Neural cell (in vitro differentiated cells): ENCODE data around the gene DPH1.

Experiments used
- MXI1 ChIP-seq: fragments of 450-650 bp; conservative IDR thresholded peaks from 2 replicates; pipeline ENCODE4 v1.6.1; 2014; ENCODE audit warnings: antibody characterized with exemption, mild to moderate bottlenecking; ENCODE audit not compliant: poor library complexity, severe bottlenecking
- TF ChIP-seq, protein P1 (sequence below): fragments of 450-650 bp; IDR thresholded peaks from 2 replicates; pipeline ENCODE4 v1.5.1; 2014; ENCODE audit warnings: antibody characterized with exemption, mild to moderate bottlenecking, moderate library complexity; ENCODE audit not compliant: poor library complexity, severe bottlenecking

DNA sequence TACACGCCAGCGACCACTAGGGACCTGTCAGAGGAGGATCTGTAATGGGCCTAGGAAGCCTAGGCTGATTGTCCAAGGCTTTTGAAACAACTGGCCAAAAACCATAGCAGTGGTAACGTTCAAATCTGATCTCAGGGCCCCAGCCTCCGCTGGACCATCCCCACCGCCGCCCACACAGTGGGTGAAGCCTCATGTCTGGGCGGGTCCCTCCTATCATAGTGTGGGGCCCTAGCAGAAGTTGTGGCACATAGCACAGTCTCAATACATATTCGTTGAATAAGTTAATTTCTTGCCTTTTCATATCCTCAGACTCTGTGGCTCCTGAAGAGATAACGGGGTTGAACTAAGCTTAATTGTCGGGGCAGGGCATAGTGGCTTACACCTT is 818 bp downstream of the DPH1 start:
- TF ChIP-seq, protein P1, sequence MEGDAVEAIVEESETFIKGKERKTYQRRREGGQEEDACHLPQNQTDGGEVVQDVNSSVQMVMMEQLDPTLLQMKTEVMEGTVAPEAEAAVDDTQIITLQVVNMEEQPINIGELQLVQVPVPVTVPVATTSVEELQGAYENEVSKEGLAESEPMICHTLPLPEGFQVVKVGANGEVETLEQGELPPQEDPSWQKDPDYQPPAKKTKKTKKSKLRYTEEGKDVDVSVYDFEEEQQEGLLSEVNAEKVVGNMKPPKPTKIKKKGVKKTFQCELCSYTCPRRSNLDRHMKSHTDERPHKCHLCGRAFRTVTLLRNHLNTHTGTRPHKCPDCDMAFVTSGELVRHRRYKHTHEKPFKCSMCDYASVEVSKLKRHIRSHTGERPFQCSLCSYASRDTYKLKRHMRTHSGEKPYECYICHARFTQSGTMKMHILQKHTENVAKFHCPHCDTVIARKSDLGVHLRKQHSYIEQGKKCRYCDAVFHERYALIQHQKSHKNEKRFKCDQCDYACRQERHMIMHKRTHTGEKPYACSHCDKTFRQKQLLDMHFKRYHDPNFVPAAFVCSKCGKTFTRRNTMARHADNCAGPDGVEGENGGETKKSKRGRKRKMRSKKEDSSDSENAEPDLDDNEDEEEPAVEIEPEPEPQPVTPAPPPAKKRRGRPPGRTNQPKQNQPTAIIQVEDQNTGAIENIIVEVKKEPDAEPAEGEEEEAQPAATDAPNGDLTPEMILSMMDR, result peak; percentile 85
- TF ChIP-seq MXI1, result no peak
